IMR-90 (cell line): ENCODE data around the gene TBC1D10B. TPM values are rescaled to one million over a fixed set of nuclear protein-coding genes. Genes with fewer than 3 reads are reported as not detected.

ENCODE experiments used
- ATAC-seq: fragments of 200-7000 bp; cut with Tn5 transposase; 2 replicates; pipeline ENCODE4 v1.9.1; 2020; ENCODE audit warnings: low read depth, mild to moderate bottlenecking, moderate library complexity
- BruUV-seq: library from RNA; stranded (reverse); fragments of 400-500 nt; replicated peaks from 2 replicates; lab custom pipeline; 2021; lab: Mats Ljungman, UMichigan
- CTCF ChIA-PET: fragments of 300-600 bp; formaldehyde crosslinking; extraction: SDS; loops from one replicate; lab custom pipeline; 2021; ENCODE audit warnings: antibody characterized with exemption; lab: Yijun Ruan, JAX
- POLR2A ChIA-PET: fragments of 300-600 bp; sonication (Branson Sonifier 250); formaldehyde crosslinking; loops from one replicate; lab custom pipeline; 2022; ENCODE audit warnings: antibody characterized with exemption; ENCODE audit not compliant: unreplicated experiment; lab: Charles Lee
- DNase-seq: peaks from one replicate; pipeline ENCODE4 v3.0.0; 2013
- H2AFZ ChIP-seq: replicated peaks from 2 replicates; pipeline ENCODE3; 2013; ENCODE audit warnings: low read length, mild to moderate bottlenecking; ENCODE audit not compliant: poor library complexity
- H2AK5ac ChIP-seq: 2 replicates; pipeline ENCODE4 v1.6.1; 2013; ENCODE audit warnings: low read depth, low read length, inconsistent platforms
- H2AK9ac ChIP-seq: replicated peaks from 2 replicates; pipeline ENCODE3; 2013; ENCODE audit warnings: mild to moderate bottlenecking, low read depth, low read length, moderate library complexity; ENCODE audit not compliant: poor library complexity
- H2BK120ac ChIP-seq: 2 replicates; pipeline ENCODE4 v1.6.1; 2013; ENCODE audit warnings: low read depth, low read length, inconsistent platforms
- H2BK15ac ChIP-seq: 3 replicates; pipeline ENCODE4 v1.6.1; 2013; ENCODE audit warnings: low read depth, low read length, inconsistent platforms
- H2BK20ac ChIP-seq: 2 replicates; pipeline ENCODE4 v1.6.1; 2013; ENCODE audit warnings: low read depth, mild to moderate bottlenecking, inconsistent platforms, low read length, moderate library complexity
- H2BK5ac ChIP-seq: 2 replicates; pipeline ENCODE4 v1.6.1; 2013; ENCODE audit warnings: mild to moderate bottlenecking, low read depth, low read length, inconsistent platforms; ENCODE audit not compliant: poor library complexity, severe bottlenecking
- H3K14ac ChIP-seq: replicated peaks from 2 replicates; pipeline ENCODE4 v1.6.1; 2013; ENCODE audit warnings: low read depth, low read length, inconsistent platforms
- H3K18ac ChIP-seq: 2 replicates; pipeline ENCODE4 v1.6.1; 2013; ENCODE audit warnings: low read depth, low read length, control low read depth
- H3K23ac ChIP-seq: 2 replicates; pipeline ENCODE4 v1.6.1; 2013; ENCODE audit warnings: low read depth, low read length, inconsistent platforms
- H3K27ac ChIP-seq: 2 replicates; pipeline ENCODE4 v1.5.1; 2013; ENCODE audit warnings: mild to moderate bottlenecking, control low read depth, low read length; ENCODE audit not compliant: insufficient read depth
- H3K27me3 ChIP-seq: 2 replicates; pipeline ENCODE4 v1.6.1; 2013; ENCODE audit warnings: low read length; ENCODE audit not compliant: control insufficient read depth, insufficient read depth
- H3K36me3 ChIP-seq: 2 replicates; pipeline ENCODE4 v1.6.1; 2013; ENCODE audit warnings: low read length, mixed read lengths; ENCODE audit not compliant: control insufficient read depth, insufficient read depth
- H3K4ac ChIP-seq: 2 replicates; pipeline ENCODE4 v1.6.1; 2013; ENCODE audit warnings: low read depth, low read length, inconsistent platforms
- H3K4me1 ChIP-seq: 2 replicates; pipeline ENCODE4 v1.6.1; 2013; ENCODE audit warnings: low read length, mixed read lengths; ENCODE audit not compliant: control insufficient read depth, insufficient read depth
- H3K4me2 ChIP-seq: 2 replicates; pipeline ENCODE4 v1.6.1; 2013; ENCODE audit warnings: low read depth, mild to moderate bottlenecking, control low read depth, low read length, moderate library complexity
- H3K4me3 ChIP-seq: 2 replicates; pipeline ENCODE4 v1.5.1; 2013; ENCODE audit warnings: low read depth, mild to moderate bottlenecking, control low read depth, low read length, moderate library complexity; ENCODE audit not compliant: insufficient read depth
- H3K56ac ChIP-seq: 2 replicates; pipeline ENCODE4 v1.6.1; 2013; ENCODE audit warnings: low read length, inconsistent platforms; ENCODE audit not compliant: insufficient read depth; ENCODE audit errors: extremely low read depth
- H3K79me1 ChIP-seq, 2 experiments: 2 replicates each; pipeline ENCODE4 v1.6.1; 2013; ENCODE audit warnings: low read length in 2 of 2, inconsistent platforms in 1 of 2, low read depth in 1 of 2
- H3K9ac ChIP-seq: 2 replicates; pipeline ENCODE4 v1.6.1; 2013; ENCODE audit warnings: low read depth, low read length, control low read depth
- H3K9me1 ChIP-seq: 2 replicates; pipeline ENCODE4 v1.6.1; 2013; ENCODE audit warnings: low read length, inconsistent platforms; ENCODE audit not compliant: insufficient read depth
- H3K9me3 ChIP-seq: 2 replicates; pipeline ENCODE4 v1.6.1; 2013; ENCODE audit warnings: low read length; ENCODE audit not compliant: control insufficient read depth, insufficient read depth
- H4K20me1 ChIP-seq: 2 replicates; pipeline ENCODE4 v1.6.1; 2013; ENCODE audit warnings: low read length, inconsistent platforms; ENCODE audit not compliant: insufficient read depth
- H4K5ac ChIP-seq: 2 replicates; pipeline ENCODE4 v1.6.1; 2013; ENCODE audit warnings: mild to moderate bottlenecking, low read depth, low read length, control low read depth
- H4K8ac ChIP-seq, 2 experiments: 2 replicates each; pipeline ENCODE4 v1.6.1; 2013; ENCODE audit warnings: low read depth in 2 of 2, low read length in 2 of 2, control low read depth in 1 of 2, inconsistent platforms in 1 of 2
- H4K91ac ChIP-seq: 2 replicates; pipeline ENCODE4 v1.6.1; 2013; ENCODE audit warnings: low read depth, low read length, inconsistent platforms; ENCODE audit not compliant: insufficient read depth
- CTCF ChIP-seq: conservative IDR thresholded peaks from 2 replicates; pipeline ENCODE4 v1.5.1; 2012; ENCODE audit warnings: mild to moderate bottlenecking, low read depth, low read length, improper control_type of control experiment
- MAZ ChIP-seq: IDR thresholded peaks from 2 replicates; pipeline ENCODE4 v1.6.1; 2012; ENCODE audit warnings: low read depth, mild to moderate bottlenecking, low read length, improper control_type of control experiment, moderate library complexity, borderline replicate concordance
- MXI1 ChIP-seq: IDR thresholded peaks from 2 replicates; pipeline ENCODE4 v1.6.1; 2012; ENCODE audit warnings: low read depth, mild to moderate bottlenecking, low read length, moderate library complexity, borderline replicate concordance
- WGBS, 2 experiments: methylation state at CpG; one replicate each; pipeline versions ENCODE4 v1.1.5 to v1.1.7; 2013; ENCODE audit warnings: missing lambda C conversion rate in 2 of 2; ENCODE audit not compliant: insufficient read length in 1 of 2; ENCODE audit errors: extremely low coverage in 2 of 2; 5-methylcytosine and 5-hydroxymethylcytosine counted together
- dilution Hi-C: fragments of 300-500 bp; cut with HindIII; formaldehyde crosslinking; loops from one replicate; pipeline ENCODE4 v1.14.3; 2018; ENCODE audit warnings: low sequenced_read_pairs; ENCODE audit not compliant: unreplicated experiment
- in situ Hi-C: fragments of 300-500 bp; cut with MboI; formaldehyde crosslinking; loops from 3 replicates; pipeline ENCODE4 v1.14.3; 2019; ENCODE audit warnings: low sequenced_read_pairs, inconsistent platforms, mixed read lengths
- intact Hi-C: fragments of 100-400 bp; cut with micrococcal nuclease; formaldehyde crosslinking; loops from 2 replicates; pipeline ENCODE4 v1.10.0; 2022
- polyA plus RNA-seq, 3 experiments: library from polyadenylated mRNA; depleted of rRNA; stranded (reverse); fragments of >200 nt; gene quantifications; 2 replicates each; pipeline ENCODE4 v1.2.3, GENCODE V29; 2012; ENCODE audit warnings: low replicate concordance in 1 of 3
- total RNA-seq: library from RNA; depleted of rRNA; stranded (reverse); fragments of >200 nt; gene quantifications from 2 replicates; pipeline ENCODE4 v1.2.3, GENCODE V29; 2012

TBC1D10B gene
- total and polyA plus RNA-seq, 2 of the 4 experiments (the other 2 are of a cell fraction): 8.4 to 24.9 TPM

- Histone ChIP-seq H3K4ac (no peak overlapping the region), H3K56ac (no peak overlapping the region), H2AK9ac (no peak overlapping the region), H3K79me1 (peaks cover 0 to 37% of the 10 kb centered on the region in 2 experiments; a peak in 2 of 4 replicates), H3K4me1 (peaks cover 3% of the 10 kb centered on the region; the same call in 1 of the 2 replicates), H3K4me2 (no peak overlapping the region), H2BK5ac (no peak overlapping the region), H4K8ac (no peak overlapping the region), H4K5ac (no peak overlapping the region), H3K27ac (no peak overlapping the region), H2BK20ac (no peak overlapping the region), H3K9me3 (no peaks in the 10 kb centered on the region), H3K9me1 (peaks cover 2% of the 10 kb centered on the region; the same call in 1 of the 2 replicates), H3K36me3 (peaks cover 19% of the 10 kb centered on the region), H2BK15ac (no peak overlapping the region), H2BK120ac (no peak overlapping the region), H2AK5ac (no peak overlapping the region), H3K14ac (no peak overlapping the region), H3K27me3 (no peaks in the 10 kb centered on the region), H3K23ac (no peak overlapping the region), H3K18ac (no peak overlapping the region), H3K9ac (no peak overlapping the region), H4K91ac (no peak overlapping the region), H4K20me1 (peaks cover 17% of the 10 kb centered on the region; the same call in 1 of the 2 replicates), H2AFZ (no peak overlapping the region), H3K4me3 (no peak overlapping the region)
- in situ Hi-C loops (no loop called here), intact Hi-C loops (no loop called here), dilution Hi-C loops (no loop called here)
- ATAC-seq (no peak), DNase-seq (no peak)
- BruUV-seq: no TSS peak
- WGBS, 2 experiments: 96% methylated on average over 5 of the region's 8 CpGs; no CpG with 5 or more reads in 1 of the 2 experiments
- CTCF ChIA-PET: no interaction called here
- POLR2A ChIA-PET: no interaction called here
- TF ChIP-seq MAZ: no peak
- no peak for TF ChIP-seq CTCF
- TF ChIP-seq MXI1: no peak
These were observed 22.2 kb downstream of the TBC1D10B start for GRCh38 chr16:30348113-30348512.
